H9 (cell line): ENCODE results near the gene MLANA. TPM values are rescaled to one million over a fixed set of nuclear protein-coding genes. Genes with fewer than 3 reads are reported as not detected.

Experiments
- DNase-seq: peaks from one replicate; pipeline ENCODE4 v3.0.0-alpha.2; 2017
- H2AFZ ChIP-seq: one replicate; pipeline ENCODE4 v1.6.1; 2013; ENCODE audit warnings: mild to moderate bottlenecking, low read length, control low read depth, moderate library complexity
- H2AK5ac ChIP-seq: 2 replicates; pipeline ENCODE4 v1.6.1; 2013; ENCODE audit warnings: low read length, control low read depth, mixed read lengths; ENCODE audit not compliant: insufficient read length
- H2BK120ac ChIP-seq: one replicate; pipeline ENCODE4 v1.6.1; 2013; ENCODE audit warnings: low read depth, mild to moderate bottlenecking, low read length, control low read depth, inconsistent platforms; ENCODE audit not compliant: poor library complexity, severe bottlenecking
- H2BK12ac ChIP-seq: 2 replicates; pipeline ENCODE4 v1.6.1; 2013; ENCODE audit warnings: low read length, control low read depth, mixed read lengths, low read depth; ENCODE audit not compliant: insufficient read length
- H2BK15ac ChIP-seq: 2 replicates; pipeline ENCODE4 v1.6.1; 2013; ENCODE audit warnings: low read depth, low read length, control low read depth
- H2BK20ac ChIP-seq: one replicate; pipeline ENCODE4 v1.6.1; 2013; ENCODE audit warnings: low read depth, mild to moderate bottlenecking, low read length, control low read depth, inconsistent platforms; ENCODE audit not compliant: poor library complexity, severe bottlenecking
- H2BK5ac ChIP-seq: 2 replicates; pipeline ENCODE4 v1.6.1; 2013; ENCODE audit warnings: low read length, control low read depth, mixed read lengths; ENCODE audit not compliant: insufficient read length
- H3K14ac ChIP-seq: 2 replicates; pipeline ENCODE4 v1.6.1; 2013; ENCODE audit warnings: low read length, control low read depth; ENCODE audit not compliant: insufficient read depth
- H3K18ac ChIP-seq: 2 replicates; pipeline ENCODE4 v1.6.1; 2013; ENCODE audit warnings: low read depth, mild to moderate bottlenecking, mixed read lengths, low read length, control low read depth; ENCODE audit not compliant: insufficient read length
- H3K23ac ChIP-seq: 2 replicates; pipeline ENCODE4 v1.6.1; 2013; ENCODE audit warnings: low read length, control low read depth, mixed read lengths, low read depth; ENCODE audit not compliant: insufficient read length
- H3K23me2 ChIP-seq: 2 replicates; pipeline ENCODE4 v1.6.1; 2013; ENCODE audit warnings: low read depth, mild to moderate bottlenecking, mixed read lengths, low read length, control low read depth; ENCODE audit not compliant: insufficient read length, poor library complexity, severe bottlenecking
- H3K27ac ChIP-seq: 2 replicates; pipeline ENCODE4 v1.5.1; 2013; ENCODE audit warnings: low read length, control low read depth, mixed read lengths, low read depth; ENCODE audit not compliant: insufficient read length
- H3K27me3 ChIP-seq: 2 replicates; pipeline ENCODE4 v1.6.1; 2013; ENCODE audit warnings: low read length, control low read depth, inconsistent platforms; ENCODE audit not compliant: insufficient read depth
- H3K4ac ChIP-seq: 2 replicates; pipeline ENCODE4 v1.6.1; 2013; ENCODE audit warnings: low read depth, mild to moderate bottlenecking, control low read depth, inconsistent platforms, low read length, moderate library complexity
- H3K4me1 ChIP-seq: 2 replicates; pipeline ENCODE4 v1.6.1; 2013; ENCODE audit warnings: low read length, control low read depth, inconsistent platforms; ENCODE audit not compliant: insufficient read depth
- H3K4me2 ChIP-seq: 2 replicates; pipeline ENCODE4 v1.6.1; 2013; ENCODE audit warnings: low read length, control low read depth, mixed read lengths; ENCODE audit not compliant: insufficient read length, insufficient read depth
- H3K56ac ChIP-seq: 2 replicates; pipeline ENCODE4 v1.6.1; 2013; ENCODE audit warnings: low read depth, mild to moderate bottlenecking, mixed read lengths, low read length, control low read depth; ENCODE audit not compliant: insufficient read length
- H3K79me1 ChIP-seq: 2 replicates; pipeline ENCODE4 v1.6.1; 2013; ENCODE audit warnings: low read depth, mild to moderate bottlenecking, moderate library complexity, low read length, control low read depth, inconsistent platforms; ENCODE audit not compliant: insufficient read depth, poor library complexity, severe bottlenecking
- H3K79me2 ChIP-seq: 2 replicates; pipeline ENCODE4 v1.6.1; 2013; ENCODE audit warnings: low read length, control low read depth, inconsistent platforms; ENCODE audit not compliant: insufficient read depth
- H3K9ac ChIP-seq: 2 replicates; pipeline ENCODE4 v1.6.1; 2013; ENCODE audit warnings: low read length, control low read depth, mixed read lengths; ENCODE audit not compliant: insufficient read length; ENCODE audit errors: extremely low read depth
- H3K9me3 ChIP-seq: one replicate; pipeline ENCODE4 v1.6.1; 2013; ENCODE audit warnings: low read depth, low read length, inconsistent platforms; ENCODE audit not compliant: control insufficient read depth
- H3T11ph ChIP-seq: one replicate; pipeline ENCODE4 v1.6.1; 2013; ENCODE audit warnings: mild to moderate bottlenecking, low read length, control low read depth, inconsistent platforms
- H4K20me1 ChIP-seq: one replicate; pipeline ENCODE4 v1.6.1; 2013; ENCODE audit not compliant: control insufficient read depth, insufficient read length, insufficient read depth
- H4K5ac ChIP-seq: 2 replicates; pipeline ENCODE4 v1.6.1; 2013; ENCODE audit warnings: low read depth, mild to moderate bottlenecking, mixed read lengths, low read length, control low read depth; ENCODE audit not compliant: insufficient read length
- H4K8ac ChIP-seq: replicated peaks from 2 replicates; pipeline ENCODE4 v1.6.1; 2013; ENCODE audit warnings: low read length, control low read depth, mixed read lengths, low read depth; ENCODE audit not compliant: insufficient read length
- H4K91ac ChIP-seq: 2 replicates; pipeline ENCODE4 v1.6.1; 2013; ENCODE audit warnings: low read depth, mild to moderate bottlenecking, moderate library complexity, mixed read lengths, low read length, control low read depth; ENCODE audit not compliant: insufficient read length
- H3K27ac Mint-ChIP-seq, 3 experiments: 2 replicates in 2 of 3; 3 replicates in 1 of 3; pipeline ENCODE4 v1.8.0; 2020 to 2021; ENCODE audit warnings: mixed read lengths in 3 of 3, mild to moderate bottlenecking in 1 of 3, moderate library complexity in 1 of 3
- H3K27me3 Mint-ChIP-seq: 2 replicates; pipeline ENCODE4 v1.8.0; 2021; ENCODE audit warnings: low read depth, mild to moderate bottlenecking, moderate library complexity, mixed read lengths
- H3K36me3 Mint-ChIP-seq, 3 experiments: 2 replicates in 2 of 3; 3 replicates in 1 of 3; pipeline ENCODE4 v1.8.0; 2020 to 2021; ENCODE audit warnings: low read depth in 3 of 3, mixed read lengths in 3 of 3; ENCODE audit not compliant: insufficient read depth in 1 of 3
- H3K4me1 Mint-ChIP-seq, 2 experiments: 2 replicates each; pipeline ENCODE4 v1.8.0; 2020; ENCODE audit warnings: mixed read lengths in 2 of 2
- H3K4me3 Mint-ChIP-seq, 2 experiments: 2 replicates in 1 of 2; 3 replicates in 1 of 2; pipeline ENCODE4 v1.8.0; 2020 to 2021; ENCODE audit warnings: mild to moderate bottlenecking in 2 of 2, mixed read lengths in 2 of 2, moderate library complexity in 1 of 2
- H3K9me3 Mint-ChIP-seq, 2 experiments: 2 replicates in 1 of 2; 3 replicates in 1 of 2; pipeline ENCODE4 v1.8.0; 2020; ENCODE audit warnings: mild to moderate bottlenecking in 2 of 2, mixed read lengths in 2 of 2, moderate library complexity in 1 of 2
- WGBS: extraction: QIAGEN DNeasy Blood & Tissue Kit; methylation state at CpG from one replicate; pipeline ENCODE4 v1.1.7; 2013; ENCODE audit warnings: missing lambda C conversion rate, low lambda C conversion rate, mixed read lengths; ENCODE audit not compliant: insufficient read length; ENCODE audit errors: extremely low coverage; 5-methylcytosine and 5-hydroxymethylcytosine counted together
- total RNA-seq: library from RNA; stranded (reverse); gene quantifications from 2 replicates; pipeline ENCODE4 v1.2.1, GENCODE V29; 2021
- TF ChIP-seq, protein P1 (sequence below): fragments of 200-600 bp; sonication (generic); conservative IDR thresholded peaks from 3 replicates; pipeline ENCODE4 v1.8.0; 2021; ENCODE audit warnings: antibody characterized with exemption, mild to moderate bottlenecking

MLANA gene
- total RNA-seq, 1 experiment from 2014 or later: not detected

DNA sequence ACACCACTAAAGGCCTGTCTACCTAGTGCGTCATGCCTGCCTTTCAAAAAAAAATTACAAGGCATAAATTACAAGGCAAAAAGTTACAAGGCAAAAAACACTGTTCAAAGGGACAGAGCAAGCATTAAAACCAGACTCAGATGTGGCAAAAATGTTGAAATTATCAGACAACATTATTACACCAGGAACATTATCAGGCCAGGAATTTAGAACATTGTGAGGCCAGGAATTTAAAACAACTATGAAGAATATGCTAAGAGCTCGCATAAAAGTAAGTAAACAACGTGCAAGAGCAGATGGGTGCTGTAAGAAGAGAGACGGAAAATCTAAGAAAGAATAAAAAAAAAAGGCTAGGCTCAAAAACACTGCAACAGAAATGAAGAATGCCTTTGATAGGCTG lies 18.2 kb upstream of the MLANA start:
- H3K27me3 ChIP-seq: no peaks in the 10 kb centered on the region
- no peak overlapping the region for H2BK120ac ChIP-seq
- H3T11ph ChIP-seq: no peak overlapping the region
- H4K8ac ChIP-seq: no peak overlapping the region
- WGBS: no CpG with 5 or more reads among the region's 4 CpGs
- no peak overlapping the region for H3K23ac ChIP-seq
- 0 out of 2 replicates have a peak, but pooled peaks cover 4% of the 10 kb centered on the region for H3K4me1 ChIP-seq
- H3K27ac ChIP-seq: no peak overlapping the region
- H3K9me3 Mint-ChIP-seq: peaks cover 2 to 3% of the 10 kb centered on the region in 2 experiments; a peak in 2 of 5 replicates
- no peak overlapping the region for H2BK12ac ChIP-seq
- DNase-seq: no peak
- no peaks in the 10 kb centered on the region for H3K79me2 ChIP-seq
- H3K4ac ChIP-seq: no peak overlapping the region
- no peaks in the 10 kb centered on the region for H4K20me1 ChIP-seq
- TF ChIP-seq, protein P1, sequence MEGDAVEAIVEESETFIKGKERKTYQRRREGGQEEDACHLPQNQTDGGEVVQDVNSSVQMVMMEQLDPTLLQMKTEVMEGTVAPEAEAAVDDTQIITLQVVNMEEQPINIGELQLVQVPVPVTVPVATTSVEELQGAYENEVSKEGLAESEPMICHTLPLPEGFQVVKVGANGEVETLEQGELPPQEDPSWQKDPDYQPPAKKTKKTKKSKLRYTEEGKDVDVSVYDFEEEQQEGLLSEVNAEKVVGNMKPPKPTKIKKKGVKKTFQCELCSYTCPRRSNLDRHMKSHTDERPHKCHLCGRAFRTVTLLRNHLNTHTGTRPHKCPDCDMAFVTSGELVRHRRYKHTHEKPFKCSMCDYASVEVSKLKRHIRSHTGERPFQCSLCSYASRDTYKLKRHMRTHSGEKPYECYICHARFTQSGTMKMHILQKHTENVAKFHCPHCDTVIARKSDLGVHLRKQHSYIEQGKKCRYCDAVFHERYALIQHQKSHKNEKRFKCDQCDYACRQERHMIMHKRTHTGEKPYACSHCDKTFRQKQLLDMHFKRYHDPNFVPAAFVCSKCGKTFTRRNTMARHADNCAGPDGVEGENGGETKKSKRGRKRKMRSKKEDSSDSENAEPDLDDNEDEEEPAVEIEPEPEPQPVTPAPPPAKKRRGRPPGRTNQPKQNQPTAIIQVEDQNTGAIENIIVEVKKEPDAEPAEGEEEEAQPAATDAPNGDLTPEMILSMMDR: no peak
- H2BK20ac ChIP-seq: no peak overlapping the region
- no peak overlapping the region for H3K56ac ChIP-seq
- H3K4me2 ChIP-seq: no peak overlapping the region
- peaks cover 5% of the 10 kb centered on the region for H3K27me3 Mint-ChIP-seq
- H4K91ac ChIP-seq: no peak overlapping the region
- no peak overlapping the region for H2BK5ac ChIP-seq
- no peak overlapping the region for H3K14ac ChIP-seq
- H3K4me1 Mint-ChIP-seq: peaks cover 10 to 12% of the 10 kb centered on the region in 2 experiments
- no peak overlapping the region for H3K18ac ChIP-seq
- no peaks in the 10 kb centered on the region for H3K79me1 ChIP-seq
- H3K27ac Mint-ChIP-seq: peak overlapping the region in 2 of 3 experiments; percentile 8 to 71; a peak in 2 of 7 replicates
- no peaks in the 10 kb centered on the region for H3K23me2 ChIP-seq
- H2BK15ac ChIP-seq: no peak overlapping the region
- H4K5ac ChIP-seq: no peak overlapping the region
- H2AK5ac ChIP-seq: no peak overlapping the region
- H3K4me3 Mint-ChIP-seq: no peak overlapping the region
- H3K36me3 Mint-ChIP-seq: no peaks in the 10 kb centered on the region
- H2AFZ ChIP-seq: no peak overlapping the region
- H3K9me3 ChIP-seq: no peaks in the 10 kb centered on the region
- no peak overlapping the region for H3K9ac ChIP-seq
